NB4 (cell line): ENCODE results near the gene CCDC187.

Experiments
- DNase-seq: peaks from one replicate; pipeline ENCODE4 v3.0.0; 2010; ENCODE audit warnings: low read depth
- H3K4me3 ChIP-seq: one replicate; pipeline ENCODE4 v1.5.1; 2011; ENCODE audit warnings: mild to moderate bottlenecking, low read depth, low read length, moderate library complexity
- CTCF ChIP-seq: IDR thresholded peaks from one replicate; pipeline ENCODE4 v1.5.1; 2012; ENCODE audit warnings: low read depth, low read length
- MYC ChIP-seq: IDR thresholded peaks from 2 replicates; pipeline ENCODE4 v1.6.1; 2011; ENCODE audit warnings: low read depth, low read length
- POLR2A ChIP-seq: IDR thresholded peaks from 2 replicates; pipeline ENCODE4 v1.6.1; 2011; ENCODE audit warnings: mild to moderate bottlenecking; ENCODE audit not compliant: insufficient read length; ENCODE audit errors: extremely low read depth
- TF ChIP-seq, protein P1 (sequence below): IDR thresholded peaks from 2 replicates; pipeline ENCODE4 v1.6.1; 2011; ENCODE audit warnings: low read depth, low read length

CCDC187 gene

GRCh38 chr9:136209232-136209631 is 94.7 kb downstream of the CCDC187 start:
- DNase-seq: no peak
- no peak overlapping the region for H3K4me3 ChIP-seq
- no peak for TF ChIP-seq MYC
- TF ChIP-seq, protein P1, sequence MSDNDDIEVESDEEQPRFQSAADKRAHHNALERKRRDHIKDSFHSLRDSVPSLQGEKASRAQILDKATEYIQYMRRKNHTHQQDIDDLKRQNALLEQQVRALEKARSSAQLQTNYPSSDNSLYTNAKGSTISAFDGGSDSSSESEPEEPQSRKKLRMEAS: no peak

GRCh38 chr9:136208675-136209074 is 95.2 kb downstream of the CCDC187 start:
- H3K4me3 ChIP-seq: no peak overlapping the region
- no peak for TF ChIP-seq MYC
- TF ChIP-seq, protein P1: no peak
- TF ChIP-seq POLR2A: no peak
- no peak for TF ChIP-seq CTCF
- DNase-seq: no peak

GRCh38 chr9:136207616-136208015 is 96.3 kb downstream of the CCDC187 start:
- DNase-seq: no peak
- TF ChIP-seq MYC (no peak), CTCF (no peak), POLR2A (no peak)
- TF ChIP-seq, protein P1: no peak
- no peak overlapping the region for H3K4me3 ChIP-seq

DNA sequence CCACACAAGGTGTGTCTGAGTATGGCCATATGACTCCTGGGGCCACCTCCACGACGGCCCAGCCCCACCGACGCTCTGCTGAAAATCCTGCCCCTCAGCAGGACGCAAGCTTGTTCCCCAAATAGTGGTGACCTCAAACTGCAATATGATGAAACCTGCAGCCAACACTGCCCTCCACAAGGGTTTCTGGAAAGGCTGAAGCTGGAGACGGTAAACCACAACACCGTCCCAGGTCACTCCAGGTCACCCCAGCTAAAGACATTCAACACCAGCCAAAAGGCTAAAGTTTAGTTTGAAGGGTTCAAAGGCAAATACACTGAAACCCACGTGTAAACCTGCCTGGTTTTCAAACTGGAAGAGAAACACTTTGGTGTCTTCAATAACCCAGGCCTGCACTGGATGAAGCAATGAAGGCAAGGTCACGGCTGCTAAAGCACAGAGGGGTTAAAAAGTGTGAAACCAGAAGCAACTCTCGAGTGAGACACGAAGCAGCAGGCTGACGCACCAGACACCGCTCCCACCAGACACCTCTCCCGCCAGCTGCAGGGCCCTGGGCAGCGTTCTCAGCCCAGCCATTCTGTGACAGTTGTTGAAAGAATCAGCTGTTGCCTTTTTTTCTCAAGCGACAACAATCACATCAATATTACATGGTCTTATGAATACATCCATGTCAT is 97.2 kb downstream of the CCDC187 start:
- no peak for TF ChIP-seq CTCF
- TF ChIP-seq MYC: no peak; the same call in 1 of the 2 replicates
- TF ChIP-seq, protein P1: 0 out of 2 replicates have a peak, but pooled peaks have one; percentile 30
- no peak for TF ChIP-seq POLR2A
- peak; percentile 91 for DNase-seq
- no peak overlapping the region for H3K4me3 ChIP-seq

GRCh38 chr9:136205707-136205992 is 98.2 kb downstream of the CCDC187 start:
- H3K4me3 ChIP-seq: no peak overlapping the region
- no peak for TF ChIP-seq POLR2A
- TF ChIP-seq, protein P1: no peak
- TF ChIP-seq MYC: no peak
- no peak for TF ChIP-seq CTCF
- no peak for DNase-seq

DNA sequence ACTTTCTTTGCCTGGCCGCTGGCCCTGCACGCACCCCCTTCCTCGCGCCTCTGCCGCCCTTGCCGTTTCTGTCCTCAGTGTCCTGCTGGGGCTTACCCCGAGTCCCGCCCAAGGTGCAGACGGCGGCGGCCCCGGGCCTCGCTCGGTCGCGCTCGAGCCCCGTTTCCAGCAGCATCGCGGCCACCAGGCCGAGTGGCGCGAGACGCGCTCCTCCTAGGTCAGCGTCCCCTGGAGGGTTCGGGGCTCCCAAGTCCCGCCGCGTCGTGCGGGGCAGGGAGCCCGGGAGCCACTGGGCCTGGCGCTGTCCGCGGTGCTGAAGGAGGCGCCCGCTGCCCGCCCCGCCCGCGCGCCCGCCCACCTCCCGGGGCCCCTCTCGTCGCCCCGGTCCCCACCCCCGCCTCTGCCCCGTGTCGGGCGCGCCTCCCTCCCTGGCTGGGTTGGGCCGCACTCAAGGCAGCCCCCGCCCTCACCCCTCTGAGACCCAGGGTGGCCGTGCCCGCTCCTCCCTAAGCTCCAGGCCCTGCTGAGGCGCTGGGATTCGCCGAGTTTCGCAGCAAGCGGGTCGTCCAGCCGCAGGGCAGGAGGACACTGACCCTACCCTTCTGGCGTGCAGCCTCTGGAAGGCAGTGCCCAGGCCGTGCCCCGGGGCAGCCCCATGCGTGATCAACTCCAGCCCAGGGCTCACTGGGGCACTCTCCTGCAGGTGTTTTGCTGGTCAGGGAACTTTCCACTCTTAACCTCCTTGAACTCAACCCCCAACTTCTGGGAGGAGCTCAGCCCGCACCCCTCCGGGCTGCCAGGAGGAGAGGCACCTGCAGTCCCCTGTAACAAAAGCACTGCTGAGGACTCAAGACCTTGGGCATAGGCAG is 98.8 kb downstream of the CCDC187 start, which contains the start of gene LHX3:
TSS of gene LHX3 (minus strand) at position 291 of the 869 bp plus-strand sequence. CDS start at position 175, 116 bp downstream.
- DNase-seq: no peak
- TF ChIP-seq POLR2A (no peak), MYC (no peak), CTCF (no peak)
- TF ChIP-seq, protein P1: no peak
- H3K4me3 ChIP-seq: no peak within 1 kb of the TSS
